Stimulated activated memory B cell treated with anti-CD40 and anti-IgM and Interleukin-4, amounts not matched to agents 10 μg/mL and 1 μg/mL and 100 μg/mL, for 72 hours (primary cell): ENCODE measurements around the gene UNC80.
"Not testable (repeated sequence)": the region's sequence is repeated elsewhere in the genome, so short reads cannot be mapped to it uniquely, and the experiment has no call there.

Experiments used
- ATAC-seq: fragments of 150-1000 bp; cut with Tn5 transposase; 2 replicates; pipeline ENCODE4 v1.10.0; 2021
- H3K27ac Mint-ChIP-seq: one replicate; pipeline ENCODE4 v1.8.0; 2022; ENCODE audit warnings: mild to moderate bottlenecking, mixed read lengths
- H3K27me3 Mint-ChIP-seq: one replicate; pipeline ENCODE4 v1.8.0; 2022; ENCODE audit warnings: mixed read lengths
- H3K36me3 Mint-ChIP-seq: one replicate; pipeline ENCODE4 v1.8.0; 2022; ENCODE audit warnings: mixed read lengths
- H3K4me1 Mint-ChIP-seq: one replicate; pipeline ENCODE4 v1.8.0; 2022; ENCODE audit warnings: mixed read lengths
- H3K4me3 Mint-ChIP-seq: one replicate; pipeline ENCODE4 v1.8.0; 2022; ENCODE audit warnings: mild to moderate bottlenecking, moderate library complexity, mixed read lengths
- H3K9me3 Mint-ChIP-seq: one replicate; pipeline ENCODE4 v1.8.0; 2022; ENCODE audit warnings: mixed read lengths

The UNC80 gene

GRCh38 chr2:209788925-209789324 lies 17.3 kb downstream of the UNC80 start:
- no peak for ATAC-seq
- Mint-ChIP-seq H3K9me3 (no peaks in the 10 kb centered on the region), H3K27me3 (no peaks in the 10 kb centered on the region), H3K36me3 (no peaks in the 10 kb centered on the region), H3K4me1 (peaks cover 11% of the 10 kb centered on the region), H3K4me3 (no peak overlapping the region), H3K27ac (no peak overlapping the region)

- Mint-ChIP-seq H3K4me3 (peak overlapping the region; percentile 66), H3K27me3 (no peaks in the 10 kb centered on the region), H3K4me1 (peaks cover 11% of the 10 kb centered on the region), H3K36me3 (no peaks in the 10 kb centered on the region), H3K9me3 (no peaks in the 10 kb centered on the region), H3K27ac (peak overlapping the region; percentile 9)
- no peak for ATAC-seq
Measured at GRCh38 chr2:209790066-209790728, 18.6 kb downstream of the UNC80 start.

GRCh38 chr2:209791151-209791550 lies 19.5 kb downstream of the UNC80 start:
- no peaks in the 10 kb centered on the region for H3K36me3 Mint-ChIP-seq
- ATAC-seq, result no peak
- peaks cover 11% of the 10 kb centered on the region for H3K4me1 Mint-ChIP-seq
- no peak overlapping the region for H3K4me3 Mint-ChIP-seq
- H3K9me3 Mint-ChIP-seq, result no peaks in the 10 kb centered on the region
- H3K27me3 Mint-ChIP-seq, result no peaks in the 10 kb centered on the region
- H3K27ac Mint-ChIP-seq, result no peak overlapping the region

- not testable (repeated sequence) for H3K4me3 Mint-ChIP-seq, H3K9me3 Mint-ChIP-seq, ATAC-seq, H3K4me1 Mint-ChIP-seq, H3K36me3 Mint-ChIP-seq, H3K27me3 Mint-ChIP-seq, H3K27ac Mint-ChIP-seq
Measured at GRCh38 chr2:209795425-209795824, 23.8 kb downstream of the UNC80 start.

DNA sequence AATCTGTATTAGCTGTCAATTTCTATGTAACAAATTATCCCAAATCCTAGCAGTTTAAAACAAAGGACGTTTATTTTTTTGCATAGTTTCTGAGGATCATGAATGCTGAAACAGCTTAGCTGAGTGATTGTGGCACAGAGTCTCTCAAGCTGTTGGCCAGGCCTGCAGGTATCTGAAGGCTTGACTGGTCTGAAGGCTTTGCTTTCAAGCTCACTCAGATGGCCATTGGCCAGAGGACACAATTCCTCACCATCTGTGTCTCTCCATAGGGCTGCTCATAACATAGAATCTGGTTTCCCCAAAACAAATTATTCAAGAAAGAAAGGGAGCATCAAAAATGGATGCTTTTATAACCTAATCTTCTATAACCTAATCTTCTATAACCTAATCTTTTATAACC lies 33.7 kb downstream of the UNC80 start:
- Mint-ChIP-seq H3K27ac (no peak overlapping the region), H3K27me3 (peaks cover 8% of the 10 kb centered on the region), H3K36me3 (no peaks in the 10 kb centered on the region), H3K4me1 (no peaks in the 10 kb centered on the region), H3K9me3 (peaks cover 5% of the 10 kb centered on the region), H3K4me3 (no peak overlapping the region)
- ATAC-seq, result no peak

DNA sequence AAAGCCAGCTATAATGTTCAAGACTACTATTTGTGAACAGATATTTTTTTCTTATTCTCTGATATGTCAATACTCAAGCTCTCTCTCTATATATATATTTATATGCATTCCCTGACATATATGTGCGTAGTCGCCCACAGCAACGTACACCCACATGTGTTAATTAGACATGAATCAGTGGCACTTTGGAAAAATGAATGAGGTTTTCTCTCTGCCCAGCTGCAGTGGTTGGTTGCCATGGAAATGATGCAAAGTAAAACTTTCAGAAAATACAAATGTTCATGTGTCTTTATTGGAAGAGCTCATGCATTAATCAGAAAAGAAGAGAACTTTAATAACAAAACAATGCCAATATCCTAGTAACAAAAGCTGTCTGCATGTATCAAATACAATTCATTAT lies 34.7 kb downstream of the UNC80 start:
- Mint-ChIP-seq H3K9me3 (peaks cover 5% of the 10 kb centered on the region), H3K27ac (no peak overlapping the region), H3K27me3 (peaks cover 8% of the 10 kb centered on the region), H3K36me3 (no peaks in the 10 kb centered on the region), H3K4me3 (no peak overlapping the region), H3K4me1 (no peaks in the 10 kb centered on the region)
- ATAC-seq, result no peak

GRCh38 chr2:209808521-209808920 lies 36.9 kb downstream of the UNC80 start:
- no peaks in the 10 kb centered on the region for H3K36me3 Mint-ChIP-seq
- peaks cover 8% of the 10 kb centered on the region for H3K27me3 Mint-ChIP-seq
- no peak for ATAC-seq
- no peaks in the 10 kb centered on the region for H3K4me1 Mint-ChIP-seq
- no peak overlapping the region for H3K27ac Mint-ChIP-seq
- no peak overlapping the region for H3K4me3 Mint-ChIP-seq
- H3K9me3 Mint-ChIP-seq, result peaks cover 5% of the 10 kb centered on the region

GRCh38 chr2:209809256-209809655 lies 37.6 kb downstream of the UNC80 start:
- Mint-ChIP-seq H3K4me3 (no peak overlapping the region), H3K27me3 (peaks cover 8% of the 10 kb centered on the region), H3K27ac (no peak overlapping the region), H3K9me3 (peaks cover 5% of the 10 kb centered on the region), H3K4me1 (no peaks in the 10 kb centered on the region), H3K36me3 (no peaks in the 10 kb centered on the region)
- ATAC-seq, result no peak

DNA sequence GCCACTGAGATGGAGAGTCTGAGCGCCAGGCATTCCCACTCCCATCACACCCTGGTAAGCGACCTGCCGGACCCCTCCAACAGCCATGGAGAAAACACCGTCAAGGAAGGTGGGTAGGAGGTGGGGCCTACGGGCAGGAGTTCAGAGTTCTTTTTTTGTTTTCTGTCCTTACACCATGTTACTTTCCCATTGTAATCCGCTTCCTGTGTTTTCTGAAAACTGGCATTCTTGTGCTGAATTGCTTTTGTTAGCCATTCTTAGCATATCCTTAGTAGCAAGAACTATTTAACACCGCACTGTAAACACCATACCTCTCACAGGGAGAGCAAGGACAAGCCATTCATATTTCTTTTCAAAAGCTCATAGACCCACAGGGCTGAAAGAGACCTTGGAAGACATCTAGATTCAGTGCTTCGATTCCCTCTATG lies 46.2 kb downstream of the UNC80 start:
- Mint-ChIP-seq H3K36me3 (no peaks in the 10 kb centered on the region), H3K9me3 (peaks cover 3% of the 10 kb centered on the region), H3K27me3 (peaks cover 8% of the 10 kb centered on the region), H3K4me1 (no peaks in the 10 kb centered on the region), H3K27ac (no peak overlapping the region), H3K4me3 (no peak overlapping the region)
- no peak for ATAC-seq

DNA sequence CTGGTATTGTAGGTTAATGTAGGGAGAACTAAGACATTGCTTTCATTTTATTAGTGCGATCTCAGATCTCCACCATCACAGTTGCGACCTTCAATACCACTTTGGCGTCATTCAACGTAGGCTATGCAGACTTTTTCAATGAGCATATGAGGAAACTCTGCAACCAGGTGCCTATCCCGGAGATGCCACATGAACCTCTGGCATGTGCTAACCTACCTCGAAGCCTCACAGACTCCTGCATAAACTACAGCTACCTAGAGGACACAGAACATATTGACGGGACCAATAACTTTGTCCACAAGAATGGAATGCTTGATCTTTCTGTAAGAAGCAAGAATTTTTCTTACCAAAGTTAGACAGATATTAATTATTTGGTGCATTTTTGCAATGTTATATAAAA lies 47.3 kb downstream of the UNC80 start:
- H3K27me3 Mint-ChIP-seq, result peaks cover 8% of the 10 kb centered on the region
- H3K27ac Mint-ChIP-seq, result no peak overlapping the region
- H3K9me3 Mint-ChIP-seq, result peaks cover 3% of the 10 kb centered on the region
- no peaks in the 10 kb centered on the region for H3K4me1 Mint-ChIP-seq
- H3K4me3 Mint-ChIP-seq, result no peak overlapping the region
- no peak for ATAC-seq
- H3K36me3 Mint-ChIP-seq, result no peaks in the 10 kb centered on the region

DNA sequence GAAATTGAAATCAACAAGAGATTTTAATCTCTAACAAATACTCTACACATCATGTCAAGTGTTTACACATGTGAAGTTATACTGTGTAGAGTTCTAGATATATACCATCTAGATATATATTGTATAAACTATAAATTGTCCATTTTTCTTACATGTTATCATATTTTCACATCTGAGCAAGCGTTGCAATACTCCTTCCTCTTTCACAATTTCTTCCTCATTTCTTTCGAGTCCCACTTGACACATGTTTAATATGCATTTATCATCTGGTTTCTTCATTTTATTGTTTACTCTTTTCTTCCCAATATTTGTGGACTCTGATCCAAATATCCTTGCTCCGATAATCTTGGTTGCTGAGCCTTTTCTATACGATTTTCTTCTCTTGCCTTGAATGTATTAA lies 50.2 kb downstream of the UNC80 start:
- ATAC-seq, result no peak
- Mint-ChIP-seq H3K4me3 (no peak overlapping the region), H3K4me1 (no peaks in the 10 kb centered on the region), H3K9me3 (peaks cover 3% of the 10 kb centered on the region), H3K27ac (no peak overlapping the region), H3K36me3 (no peaks in the 10 kb centered on the region), H3K27me3 (peaks cover 8% of the 10 kb centered on the region)

- no peaks in the 10 kb centered on the region for H3K27me3 Mint-ChIP-seq
Measured at GRCh38 chr2:209823484-209823883, 51.9 kb downstream of the UNC80 start.

GRCh38 chr2:209824391-209824790 lies 52.8 kb downstream of the UNC80 start:
- H3K9me3 Mint-ChIP-seq, result peaks cover 3% of the 10 kb centered on the region
- no peak overlapping the region for H3K27ac Mint-ChIP-seq
- no peak overlapping the region for H3K4me3 Mint-ChIP-seq
- H3K4me1 Mint-ChIP-seq, result no peaks in the 10 kb centered on the region
- no peaks in the 10 kb centered on the region for H3K27me3 Mint-ChIP-seq
- no peak for ATAC-seq
- no peaks in the 10 kb centered on the region for H3K36me3 Mint-ChIP-seq

More at GRCh38 chr2:209823484-209823883, 51.9 kb downstream of the UNC80 start:
- H3K4me1 Mint-ChIP-seq, result no peaks in the 10 kb centered on the region
- no peaks in the 10 kb centered on the region for H3K36me3 Mint-ChIP-seq
- peaks cover 3% of the 10 kb centered on the region for H3K9me3 Mint-ChIP-seq
- no peak overlapping the region for H3K27ac Mint-ChIP-seq
- ATAC-seq, result no peak
- no peak overlapping the region for H3K4me3 Mint-ChIP-seq

DNA sequence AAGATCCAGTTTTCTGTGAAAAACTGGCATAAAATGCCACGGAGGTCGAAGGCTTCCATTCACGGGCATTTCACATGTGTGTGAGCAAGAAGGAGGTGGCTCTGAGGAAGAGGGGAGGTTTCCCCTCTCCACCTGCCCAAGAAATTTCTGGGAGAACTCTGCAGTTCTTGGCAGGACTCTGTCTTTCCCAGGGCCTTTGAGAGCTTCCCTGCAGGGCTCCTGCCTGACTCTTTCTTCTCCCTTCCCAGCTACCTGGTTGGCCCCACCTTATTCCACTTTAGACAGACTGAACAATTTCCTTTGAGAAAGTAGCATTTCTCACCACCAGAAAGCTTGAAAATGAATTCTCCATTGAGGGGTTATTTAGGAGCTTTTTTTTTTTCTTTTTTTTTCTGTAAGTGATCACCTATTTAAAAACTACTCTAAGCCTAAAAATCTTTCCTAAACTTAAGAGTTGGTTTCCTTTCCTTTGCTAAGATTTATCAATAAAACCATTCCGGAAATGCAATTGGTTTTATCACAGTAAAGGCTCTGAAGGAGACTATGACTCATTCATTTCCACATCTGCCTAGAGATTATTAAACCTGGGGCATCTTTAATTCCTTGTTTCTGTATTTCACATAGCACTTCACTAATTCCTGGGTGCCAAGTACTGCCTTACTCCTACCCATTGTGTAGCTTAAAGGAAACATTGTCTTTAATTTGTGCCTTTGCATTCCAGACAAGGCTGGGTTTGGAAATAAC lies 59.3 kb downstream of the UNC80 start:
- no peak for ATAC-seq
- Mint-ChIP-seq H3K27me3 (no peaks in the 10 kb centered on the region), H3K4me3 (no peak overlapping the region), H3K27ac (no peak overlapping the region), H3K9me3 (no peaks in the 10 kb centered on the region), H3K36me3 (no peaks in the 10 kb centered on the region), H3K4me1 (no peaks in the 10 kb centered on the region)

GRCh38 chr2:209834767-209835166 lies 63.1 kb downstream of the UNC80 start:
- Mint-ChIP-seq H3K9me3 (no peaks in the 10 kb centered on the region), H3K36me3 (no peaks in the 10 kb centered on the region), H3K27ac (no peak overlapping the region), H3K4me1 (no peaks in the 10 kb centered on the region), H3K4me3 (no peak overlapping the region), H3K27me3 (peaks cover 7% of the 10 kb centered on the region)
- ATAC-seq, result no peak

GRCh38 chr2:209840434-209840833 lies 68.8 kb downstream of the UNC80 start:
- no peaks in the 10 kb centered on the region for H3K36me3 Mint-ChIP-seq
- no peak overlapping the region for H3K27ac Mint-ChIP-seq
- no peak for ATAC-seq
- no peaks in the 10 kb centered on the region for H3K4me1 Mint-ChIP-seq
- no peaks in the 10 kb centered on the region for H3K9me3 Mint-ChIP-seq
- peaks cover 7% of the 10 kb centered on the region for H3K27me3 Mint-ChIP-seq
- no peak overlapping the region for H3K4me3 Mint-ChIP-seq
